WTC11 (cell line): ENCODE data around the gene CAPN14. TPM values are rescaled to one million over a fixed set of nuclear protein-coding genes. Genes with fewer than 3 reads are reported as not detected.

Experiments
- ATAC-seq: fragments of 200-7000 bp; cut with Tn5 transposase; 2 replicates; pipeline ENCODE4 v1.10.0; 2021; ENCODE audit warnings: mild to moderate bottlenecking, moderate library complexity
- CTCF ChIA-PET: fragments of 300-600 bp; sonication (Branson Sonifier 250); formaldehyde crosslinking; loops from one replicate; lab custom pipeline; 2021; ENCODE audit warnings: antibody characterized with exemption; lab: Charles Lee
- POLR2A ChIA-PET: fragments of 350-600 bp; sonication (Branson Sonifier 250); formaldehyde crosslinking; loops from one replicate; lab custom pipeline; 2021; ENCODE audit warnings: antibody characterized with exemption; lab: Charles Lee
- DNase-seq: peaks from one replicate; pipeline ENCODE4 v3.0.0; 2021; ENCODE audit warnings: low spot score
- H3K27ac Mint-ChIP-seq: 2 replicates; pipeline ENCODE4 v1.8.0; 2021; ENCODE audit warnings: mixed read lengths
- H3K27me3 Mint-ChIP-seq: 2 replicates; pipeline ENCODE4 v1.8.0; 2021; ENCODE audit warnings: low read depth, mild to moderate bottlenecking, moderate library complexity, mixed read lengths
- H3K36me3 Mint-ChIP-seq: 2 replicates; pipeline ENCODE4 v1.8.0; 2021; ENCODE audit warnings: mixed read lengths
- H3K4me1 Mint-ChIP-seq: 2 replicates; pipeline ENCODE4 v1.8.0; 2022; ENCODE audit warnings: mixed read lengths
- H3K4me3 Mint-ChIP-seq: 2 replicates; pipeline ENCODE4 v1.8.0; 2021; ENCODE audit warnings: mild to moderate bottlenecking, moderate library complexity, mixed read lengths
- H3K9me3 Mint-ChIP-seq: 2 replicates; pipeline ENCODE4 v1.8.0; 2021; ENCODE audit warnings: mixed read lengths
- CBFB ChIP-seq: sonication (generic); formaldehyde crosslinking; IDR thresholded peaks from 2 replicates; pipeline ENCODE4 v1.8.1; 2022; ENCODE audit warnings: mild to moderate bottlenecking, low read depth, missing genetic modification reagents
- EMX1 ChIP-seq: fragments of 250-450 bp; sonication (Bioruptor Pico); IDR thresholded peaks from 2 replicates; pipeline ENCODE4 v1.8.0; 2021; ENCODE audit warnings: mild to moderate bottlenecking
- FOXJ3 ChIP-seq: sonication (generic); formaldehyde crosslinking; IDR thresholded peaks from 2 replicates; pipeline ENCODE4 v1.9.0; 2021; ENCODE audit warnings: missing genetic modification reagents, mild to moderate bottlenecking, borderline replicate concordance
- KAT7 ChIP-seq: sonication (generic); formaldehyde crosslinking; IDR thresholded peaks from 2 replicates; pipeline ENCODE4 v1.8.1; 2023; ENCODE audit warnings: missing genetic modification reagents, mild to moderate bottlenecking, borderline replicate concordance
- MLX ChIP-seq: sonication (generic); formaldehyde crosslinking; IDR thresholded peaks from 2 replicates; pipeline ENCODE4 v1.8.1; 2023; ENCODE audit warnings: mild to moderate bottlenecking, missing genetic modification reagents, moderate library complexity
- MYBL2 ChIP-seq: sonication (generic); formaldehyde crosslinking; IDR thresholded peaks from 2 replicates; pipeline ENCODE4 v1.8.1; 2023; ENCODE audit warnings: mild to moderate bottlenecking, moderate library complexity, missing genetic modification reagents
- NR1H2 ChIP-seq: sonication (generic); formaldehyde crosslinking; IDR thresholded peaks from 2 replicates; pipeline ENCODE4 v1.9.0; 2021; ENCODE audit warnings: mild to moderate bottlenecking, moderate library complexity, missing genetic modification reagents
- NR3C1 ChIP-seq: sonication (generic); formaldehyde crosslinking; conservative IDR thresholded peaks from 2 replicates; pipeline ENCODE4 v1.8.1; 2023; ENCODE audit warnings: low read depth, mild to moderate bottlenecking, missing genetic modification reagents
- RELA ChIP-seq: sonication (generic); formaldehyde crosslinking; IDR thresholded peaks from 2 replicates; pipeline ENCODE4 v1.8.1; 2022; ENCODE audit warnings: missing genetic modification reagents, mild to moderate bottlenecking, borderline replicate concordance
- RORB ChIP-seq: fragments of 250-450 bp; sonication (Bioruptor Pico); IDR thresholded peaks from 2 replicates; pipeline ENCODE4 v1.9.0; 2021; ENCODE audit warnings: mild to moderate bottlenecking
- SMAD3 ChIP-seq: sonication (generic); formaldehyde crosslinking; IDR thresholded peaks from 2 replicates; pipeline ENCODE4 v1.8.0; 2022; ENCODE audit warnings: missing genetic modification reagents, mild to moderate bottlenecking, borderline replicate concordance
- STAT6 ChIP-seq: sonication (generic); formaldehyde crosslinking; conservative IDR thresholded peaks from 2 replicates; pipeline ENCODE4 v1.8.1; 2023; ENCODE audit warnings: mild to moderate bottlenecking, low read depth, missing genetic modification reagents, moderate library complexity
- TEAD4 ChIP-seq: sonication (generic); formaldehyde crosslinking; IDR thresholded peaks from 2 replicates; pipeline ENCODE4 v1.8.0; 2022; ENCODE audit warnings: mild to moderate bottlenecking, missing genetic modification reagents
- ZNF219 ChIP-seq: sonication (generic); formaldehyde crosslinking; IDR thresholded peaks from 2 replicates; pipeline ENCODE4 v1.8.0; 2023; ENCODE audit warnings: missing genetic modification reagents, mild to moderate bottlenecking, borderline replicate concordance
- total RNA-seq: library from RNA; stranded (reverse); gene quantifications from 3 replicates; pipeline ENCODE4 v1.2.3, GENCODE V29; 2021
- TF ChIP-seq, protein P1 (sequence below): fragments of 250-450 bp; sonication (Bioruptor Pico); IDR thresholded peaks from 2 replicates; pipeline ENCODE4 v1.9.0; 2021; ENCODE audit warnings: mild to moderate bottlenecking
- TF ChIP-seq, protein P2 (sequence below): sonication (generic); formaldehyde crosslinking; IDR thresholded peaks from 2 replicates; pipeline ENCODE4 v1.8.1; 2023; ENCODE audit warnings: mild to moderate bottlenecking, missing genetic modification reagents, moderate library complexity
- TF ChIP-seq, protein P3 (sequence below): sonication (generic); formaldehyde crosslinking; IDR thresholded peaks from 2 replicates; pipeline ENCODE4 v1.8.1; 2023; ENCODE audit warnings: mild to moderate bottlenecking, missing genetic modification reagents, borderline replicate concordance
- TF ChIP-seq, protein P4 (sequence below): sonication (generic); formaldehyde crosslinking; IDR thresholded peaks from 2 replicates; pipeline ENCODE4 v1.8.1; 2022; ENCODE audit warnings: low read depth, missing genetic modification reagents, borderline replicate concordance
- TF ChIP-seq, protein P5 (sequence below): fragments of 250-450 bp; sonication (Bioruptor Pico); IDR thresholded peaks from 2 replicates; pipeline ENCODE4 v1.9.0; 2021; ENCODE audit warnings: moderate library complexity, mild to moderate bottlenecking, inconsistent platforms, borderline replicate concordance
- TF ChIP-seq, protein P6 (sequence below): sonication (generic); formaldehyde crosslinking; IDR thresholded peaks from 2 replicates; pipeline ENCODE4 v1.8.0; 2022; ENCODE audit warnings: mild to moderate bottlenecking, missing genetic modification reagents

Gene CAPN14
- total RNA-seq, 1 experiment from 2014 or later = 0.11 TPM

GRCh38 chr2:31191931-31192330 lies 25.4 kb downstream of the CAPN14 start (continued):
- TF ChIP-seq, protein P1, sequence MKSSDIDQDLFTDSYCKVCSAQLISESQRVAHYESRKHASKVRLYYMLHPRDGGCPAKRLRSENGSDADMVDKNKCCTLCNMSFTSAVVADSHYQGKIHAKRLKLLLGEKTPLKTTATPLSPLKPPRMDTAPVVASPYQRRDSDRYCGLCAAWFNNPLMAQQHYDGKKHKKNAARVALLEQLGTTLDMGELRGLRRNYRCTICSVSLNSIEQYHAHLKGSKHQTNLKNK (CRISPR knock-in tag) = no peak
- TF ChIP-seq NR1H2 (CRISPR knock-in tag) = no peak

DNA sequence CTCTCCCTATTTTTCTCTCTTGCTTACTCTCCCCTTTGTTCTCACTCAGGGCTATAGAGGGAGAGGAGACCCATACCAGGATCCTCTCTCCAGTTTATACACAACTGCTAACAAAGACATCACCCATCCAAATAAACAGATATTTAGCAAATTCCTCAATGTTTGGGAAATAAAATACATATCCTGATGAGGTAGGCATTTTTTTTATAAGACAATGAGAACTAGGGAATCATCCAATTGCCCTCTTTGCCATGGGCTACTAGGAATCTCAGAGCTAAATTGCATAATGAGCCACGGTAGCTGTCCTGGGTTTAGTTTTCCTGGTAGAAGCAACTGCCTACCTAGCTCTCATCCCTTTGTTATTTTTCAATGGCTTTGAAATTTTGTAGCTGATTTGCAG lies 27.1 kb downstream of the CAPN14 start:
- Mint-ChIP-seq H3K27me3 (peaks cover 7% of the 10 kb centered on the region), H3K9me3 (no peaks in the 10 kb centered on the region), H3K4me1 (peaks cover 11% of the 10 kb centered on the region), H3K27ac (no peak overlapping the region), H3K36me3 (no peaks in the 10 kb centered on the region), H3K4me3 (no peak overlapping the region)
- no peak for DNase-seq
- CTCF ChIA-PET = interaction anchor here (1.1 to 2.4 kb wide), 4 partner anchors 20 to 1025 kb away, joined by 3 to 10 read pairs (median 6); no protein-coding TSS in a partner anchor
- no peak for TF ChIP-seq MYBL2 (CRISPR knock-in tag)
- no peak for TF ChIP-seq RELA (CRISPR knock-in tag)
- no peak for TF ChIP-seq FOXJ3 (CRISPR knock-in tag)
- TF ChIP-seq EMX1 (CRISPR knock-in tag) = no peak
- no peak for TF ChIP-seq NR3C1 (CRISPR knock-in tag)
- TF ChIP-seq, protein P2, sequence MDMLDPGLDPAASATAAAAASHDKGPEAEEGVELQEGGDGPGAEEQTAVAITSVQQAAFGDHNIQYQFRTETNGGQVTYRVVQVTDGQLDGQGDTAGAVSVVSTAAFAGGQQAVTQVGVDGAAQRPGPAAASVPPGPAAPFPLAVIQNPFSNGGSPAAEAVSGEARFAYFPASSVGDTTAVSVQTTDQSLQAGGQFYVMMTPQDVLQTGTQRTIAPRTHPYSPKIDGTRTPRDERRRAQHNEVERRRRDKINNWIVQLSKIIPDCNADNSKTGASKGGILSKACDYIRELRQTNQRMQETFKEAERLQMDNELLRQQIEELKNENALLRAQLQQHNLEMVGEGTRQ (CRISPR knock-in tag) = no peak
- TF ChIP-seq, protein P3, sequence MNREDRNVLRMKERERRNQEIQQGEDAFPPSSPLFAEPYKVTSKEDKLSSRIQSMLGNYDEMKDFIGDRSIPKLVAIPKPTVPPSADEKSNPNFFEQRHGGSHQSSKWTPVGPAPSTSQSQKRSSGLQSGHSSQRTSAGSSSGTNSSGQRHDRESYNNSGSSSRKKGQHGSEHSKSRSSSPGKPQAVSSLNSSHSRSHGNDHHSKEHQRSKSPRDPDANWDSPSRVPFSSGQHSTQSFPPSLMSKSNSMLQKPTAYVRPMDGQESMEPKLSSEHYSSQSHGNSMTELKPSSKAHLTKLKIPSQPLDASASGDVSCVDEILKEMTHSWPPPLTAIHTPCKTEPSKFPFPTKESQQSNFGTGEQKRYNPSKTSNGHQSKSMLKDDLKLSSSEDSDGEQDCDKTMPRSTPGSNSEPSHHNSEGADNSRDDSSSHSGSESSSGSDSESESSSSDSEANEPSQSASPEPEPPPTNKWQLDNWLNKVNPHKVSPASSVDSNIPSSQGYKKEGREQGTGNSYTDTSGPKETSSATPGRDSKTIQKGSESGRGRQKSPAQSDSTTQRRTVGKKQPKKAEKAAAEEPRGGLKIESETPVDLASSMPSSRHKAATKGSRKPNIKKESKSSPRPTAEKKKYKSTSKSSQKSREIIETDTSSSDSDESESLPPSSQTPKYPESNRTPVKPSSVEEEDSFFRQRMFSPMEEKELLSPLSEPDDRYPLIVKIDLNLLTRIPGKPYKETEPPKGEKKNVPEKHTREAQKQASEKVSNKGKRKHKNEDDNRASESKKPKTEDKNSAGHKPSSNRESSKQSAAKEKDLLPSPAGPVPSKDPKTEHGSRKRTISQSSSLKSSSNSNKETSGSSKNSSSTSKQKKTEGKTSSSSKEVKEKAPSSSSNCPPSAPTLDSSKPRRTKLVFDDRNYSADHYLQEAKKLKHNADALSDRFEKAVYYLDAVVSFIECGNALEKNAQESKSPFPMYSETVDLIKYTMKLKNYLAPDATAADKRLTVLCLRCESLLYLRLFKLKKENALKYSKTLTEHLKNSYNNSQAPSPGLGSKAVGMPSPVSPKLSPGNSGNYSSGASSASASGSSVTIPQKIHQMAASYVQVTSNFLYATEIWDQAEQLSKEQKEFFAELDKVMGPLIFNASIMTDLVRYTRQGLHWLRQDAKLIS (CRISPR knock-in tag) = no peak
- TF ChIP-seq RORB (CRISPR knock-in tag) = no peak
- TF ChIP-seq STAT6 = no peak
- TF ChIP-seq KAT7 (CRISPR knock-in tag) = no peak
- ATAC-seq = no peak
- POLR2A ChIA-PET = interaction anchor here (0.7 kb wide), 1 partner anchor 172 kb away, joined by 3 read pairs; no protein-coding TSS in a partner anchor

- H3K4me1 Mint-ChIP-seq = peaks cover 11% of the 10 kb centered on the region
- H3K9me3 Mint-ChIP-seq = peaks cover 3% of the 10 kb centered on the region
- H3K27me3 Mint-ChIP-seq = peaks cover 17% of the 10 kb centered on the region
- CTCF ChIA-PET = no interaction called here
- POLR2A ChIA-PET = no interaction called here
- DNase-seq = no peak
- no peaks in the 10 kb centered on the region for H3K36me3 Mint-ChIP-seq
- no peak overlapping the region for H3K4me3 Mint-ChIP-seq
- no peak for ATAC-seq
- no peak overlapping the region for H3K27ac Mint-ChIP-seq
- TF ChIP-seq, protein P4, sequence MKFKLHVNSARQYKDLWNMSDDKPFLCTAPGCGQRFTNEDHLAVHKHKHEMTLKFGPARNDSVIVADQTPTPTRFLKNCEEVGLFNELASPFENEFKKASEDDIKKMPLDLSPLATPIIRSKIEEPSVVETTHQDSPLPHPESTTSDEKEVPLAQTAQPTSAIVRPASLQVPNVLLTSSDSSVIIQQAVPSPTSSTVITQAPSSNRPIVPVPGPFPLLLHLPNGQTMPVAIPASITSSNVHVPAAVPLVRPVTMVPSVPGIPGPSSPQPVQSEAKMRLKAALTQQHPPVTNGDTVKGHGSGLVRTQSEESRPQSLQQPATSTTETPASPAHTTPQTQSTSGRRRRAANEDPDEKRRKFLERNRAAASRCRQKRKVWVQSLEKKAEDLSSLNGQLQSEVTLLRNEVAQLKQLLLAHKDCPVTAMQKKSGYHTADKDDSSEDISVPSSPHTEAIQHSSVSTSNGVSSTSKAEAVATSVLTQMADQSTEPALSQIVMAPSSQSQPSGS = no peak
- no peak for TF ChIP-seq ZNF219 (CRISPR knock-in tag)
- TF ChIP-seq MLX (CRISPR knock-in tag) = no peak
- no peak for TF ChIP-seq TEAD4
- TF ChIP-seq, protein P5, sequence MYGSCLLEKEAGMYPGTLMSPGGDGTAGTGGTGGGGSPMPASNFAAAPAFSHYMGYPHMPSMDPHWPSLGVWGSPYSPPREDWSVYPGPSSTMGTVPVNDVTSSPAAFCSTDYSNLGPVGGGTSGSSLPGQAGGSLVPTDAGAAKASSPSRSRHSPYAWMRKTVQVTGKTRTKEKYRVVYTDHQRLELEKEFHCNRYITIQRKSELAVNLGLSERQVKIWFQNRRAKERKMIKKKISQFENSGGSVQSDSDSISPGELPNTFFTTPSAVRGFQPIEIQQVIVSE (CRISPR knock-in tag) = no peak
- TF ChIP-seq, protein P6, sequence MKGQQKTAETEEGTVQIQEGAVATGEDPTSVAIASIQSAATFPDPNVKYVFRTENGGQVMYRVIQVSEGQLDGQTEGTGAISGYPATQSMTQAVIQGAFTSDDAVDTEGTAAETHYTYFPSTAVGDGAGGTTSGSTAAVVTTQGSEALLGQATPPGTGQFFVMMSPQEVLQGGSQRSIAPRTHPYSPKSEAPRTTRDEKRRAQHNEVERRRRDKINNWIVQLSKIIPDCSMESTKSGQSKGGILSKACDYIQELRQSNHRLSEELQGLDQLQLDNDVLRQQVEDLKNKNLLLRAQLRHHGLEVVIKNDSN (CRISPR knock-in tag) = no peak
- TF ChIP-seq CBFB (CRISPR knock-in tag) = no peak
- TF ChIP-seq, protein P2 (CRISPR knock-in tag) = no peak
- no peak for TF ChIP-seq SMAD3 (CRISPR knock-in tag)
Observed at GRCh38 chr2:31189141-31189540, 28.2 kb downstream of the CAPN14 start.
